ENCODE data around the gene FILIP1L.

Gene FILIP1L

GRCh38 chr3:99966662-99967416 is 147.5 kb downstream of the FILIP1L start:
- no peak for DNase-seq

- DNase-seq, result no peak
Observed at GRCh38 chr3:99965681-99966408, 148.5 kb downstream of the FILIP1L start.

GRCh38 chr3:99965077-99965476 is 149.2 kb downstream of the FILIP1L start:
- DNase-seq, result no peak

GRCh38 chr3:99962703-99963102 is 151.6 kb downstream of the FILIP1L start:
- DNase-seq, result no peak

- no peak for DNase-seq
Observed at GRCh38 chr3:99961756-99962515, 152.4 kb downstream of the FILIP1L start.

- no peak for DNase-seq
Observed at GRCh38 chr3:99960941-99961340, 153.4 kb downstream of the FILIP1L start.

- no peak for DNase-seq
Observed at GRCh38 chr3:99960123-99960878, 154.0 kb downstream of the FILIP1L start.

- no peak for DNase-seq
Observed at GRCh38 chr3:99958222-99958912, 155.9 kb downstream of the FILIP1L start.

- DNase-seq, result no peak
Observed at GRCh38 chr3:99957151-99957796, 157.0 kb downstream of the FILIP1L start.

GRCh38 chr3:99955773-99956562 is 158.3 kb downstream of the FILIP1L start:
- no peak for DNase-seq

GRCh38 chr3:99954914-99955644 is 159.2 kb downstream of the FILIP1L start:
- peak; percentile 3 for DNase-seq

- DNase-seq, result no peak
Observed at GRCh38 chr3:99953596-99953995, 160.7 kb downstream of the FILIP1L start.

GRCh38 chr3:99952306-99952705 is 162.0 kb downstream of the FILIP1L start:
- DNase-seq, result no peak

GRCh38 chr3:99951701-99952100 is 162.6 kb downstream of the FILIP1L start:
- DNase-seq, result no peak

GRCh38 chr3:99950921-99951320 is 163.4 kb downstream of the FILIP1L start:
- DNase-seq, result no peak

- DNase-seq, result no peak
Observed at GRCh38 chr3:99949956-99950670, 164.2 kb downstream of the FILIP1L start.

GRCh38 chr3:99948467-99949089 is 165.7 kb downstream of the FILIP1L start:
- DNase-seq, result no peak

- no peak for DNase-seq
Observed at GRCh38 chr3:99947356-99947755, 166.9 kb downstream of the FILIP1L start.
